ENCODE results near the gene ZBTB5.
"Not testable (repeated sequence)": the region's sequence is repeated elsewhere in the genome, so short reads cannot be mapped to it uniquely, and the experiment has no call there.

The ZBTB5 gene

GRCh38 chr9:37486256-37486615 lies 21.0 kb upstream of the ZBTB5 start:
- no peak for DNase-seq (ENCODE audit: low spot score)

- DNase-seq (ENCODE audit: low spot score): peak; percentile 96
These were observed 20.4 kb upstream of the ZBTB5 start, which contains the start of gene POLR1E for GRCh38 chr9:37485389-37486255. Gene POLR1E (plus strand): TSS chr9:37485948. CDS start chr9:37486048, 100 bp downstream.

- DNase-seq (ENCODE audit: low spot score): no peak
These were observed 15.5 kb upstream of the ZBTB5 start for GRCh38 chr9:37480759-37481158.

GRCh38 chr9:37477987-37478619 lies 12.9 kb upstream of the ZBTB5 start:
- DNase-seq (ENCODE audit: low spot score): not testable (repeated sequence)

GRCh38 chr9:37477443-37477842 lies 12.2 kb upstream of the ZBTB5 start:
- DNase-seq (ENCODE audit: low spot score): peak; percentile 17

- no peak for DNase-seq (ENCODE audit: low spot score)
These were observed 11.7 kb upstream of the ZBTB5 start for GRCh38 chr9:37476930-37477329.

GRCh38 chr9:37474438-37474837 lies 9.2 kb upstream of the ZBTB5 start:
- no peak for DNase-seq (ENCODE audit: low spot score)

GRCh38 chr9:37473982-37474381 lies 8.7 kb upstream of the ZBTB5 start:
- not testable (repeated sequence) for DNase-seq (ENCODE audit: low spot score)

- peak; percentile 99 for DNase-seq (ENCODE audit: low spot score)
These were observed 6.9 kb upstream of the ZBTB5 start for GRCh38 chr9:37471942-37472684.

GRCh38 chr9:37468620-37469019 lies 3.4 kb upstream of the ZBTB5 start:
- no peak for DNase-seq (ENCODE audit: low spot score)

- DNase-seq (ENCODE audit: low spot score): not testable (repeated sequence)
These were observed 2.3 kb upstream of the ZBTB5 start for GRCh38 chr9:37467530-37467929.

- peak; percentile 76 for DNase-seq (ENCODE audit: low spot score)
These were observed 923 bp upstream of the ZBTB5 start for GRCh38 chr9:37466037-37466709.

GRCh38 chr9:37464426-37465248 lies 613 bp downstream of the ZBTB5 start:
- DNase-seq (ENCODE audit: low spot score): no peak

GRCh38 chr9:37464006-37464405 lies 1.2 kb downstream of the ZBTB5 start:
- DNase-seq (ENCODE audit: low spot score): no peak

- no peak for DNase-seq (ENCODE audit: low spot score)
These were observed 8.4 kb downstream of the ZBTB5 start for GRCh38 chr9:37456817-37457216.

- DNase-seq (ENCODE audit: low spot score): peak; percentile 40
These were observed 9.2 kb downstream of the ZBTB5 start for GRCh38 chr9:37455884-37456647.

- peak; percentile 17 for DNase-seq (ENCODE audit: low spot score)
These were observed 11.0 kb downstream of the ZBTB5 start for GRCh38 chr9:37454238-37454637.

GRCh38 chr9:37453827-37454226 lies 11.4 kb downstream of the ZBTB5 start:
- DNase-seq (ENCODE audit: low spot score): peak; percentile 26

- DNase-seq (ENCODE audit: low spot score): no peak
These were observed 12.6 kb downstream of the ZBTB5 start for GRCh38 chr9:37452611-37453010.

- DNase-seq (ENCODE audit: low spot score): no peak
These were observed 13.6 kb downstream of the ZBTB5 start for GRCh38 chr9:37451628-37452027.
